ENCODE data around the gene SNAPC2.
"Not testable (repeated sequence)": the region's sequence is repeated elsewhere in the genome, so short reads cannot be mapped to it uniquely, and the experiment has no call there.

The SNAPC2 gene

DNA sequence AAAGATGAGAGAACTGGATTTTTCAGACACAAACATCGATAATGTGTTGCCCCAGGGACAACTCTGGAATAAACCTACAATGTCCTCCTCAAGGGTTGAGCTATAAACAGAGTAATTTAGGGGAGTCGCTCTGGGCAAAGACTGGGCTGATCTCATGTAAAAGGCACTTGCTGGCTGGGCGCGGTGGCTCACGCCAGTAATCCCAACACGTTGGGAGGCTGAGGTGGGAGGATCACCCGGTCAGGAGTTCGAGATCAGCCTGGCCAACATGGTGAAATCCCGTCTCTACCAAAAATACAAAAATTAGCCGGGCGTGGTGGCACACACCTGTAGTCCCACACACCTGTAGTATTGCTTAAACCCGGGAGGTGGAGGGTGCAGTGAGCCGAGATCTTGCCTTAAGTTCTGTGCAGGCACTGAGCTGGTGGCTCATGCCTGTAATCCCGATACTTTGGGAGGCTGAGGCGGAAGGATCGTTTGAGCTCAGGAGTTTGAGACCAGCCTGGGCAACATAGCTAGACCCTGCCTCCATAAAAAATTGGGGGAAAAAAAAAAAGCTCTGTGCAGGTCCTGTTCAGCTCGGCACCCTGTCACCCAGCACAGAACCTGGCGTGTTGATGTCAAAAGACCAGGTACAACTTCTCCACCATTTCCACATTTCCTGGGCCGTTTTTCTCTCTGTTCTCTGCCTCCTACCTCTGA, 21.9 kb downstream of the SNAPC2 start:
- no peak for DNase-seq

DNA sequence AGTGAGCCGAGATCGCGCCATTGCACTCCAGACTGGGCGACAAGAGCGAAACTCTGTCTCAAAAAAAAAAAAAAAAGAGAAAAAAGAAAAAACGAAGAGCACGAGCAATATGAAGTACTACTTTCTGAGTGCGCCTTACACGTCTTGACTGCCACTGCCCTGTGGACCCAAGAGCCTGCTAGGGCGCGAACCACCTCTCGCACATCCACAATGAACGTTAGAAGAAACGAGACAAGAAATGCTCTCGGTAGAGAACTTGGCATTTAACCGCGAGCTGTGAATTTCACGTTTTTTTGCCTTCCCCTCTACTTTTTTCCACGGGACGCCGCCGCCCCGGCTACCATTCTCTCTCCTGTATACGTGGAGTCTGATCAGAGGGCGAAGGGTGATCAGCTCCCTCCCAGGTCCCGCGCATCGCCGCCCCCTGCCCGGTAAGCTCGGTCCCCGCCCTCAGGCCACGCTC, 22.9 kb downstream of the SNAPC2 start:
- no peak for DNase-seq

DNA sequence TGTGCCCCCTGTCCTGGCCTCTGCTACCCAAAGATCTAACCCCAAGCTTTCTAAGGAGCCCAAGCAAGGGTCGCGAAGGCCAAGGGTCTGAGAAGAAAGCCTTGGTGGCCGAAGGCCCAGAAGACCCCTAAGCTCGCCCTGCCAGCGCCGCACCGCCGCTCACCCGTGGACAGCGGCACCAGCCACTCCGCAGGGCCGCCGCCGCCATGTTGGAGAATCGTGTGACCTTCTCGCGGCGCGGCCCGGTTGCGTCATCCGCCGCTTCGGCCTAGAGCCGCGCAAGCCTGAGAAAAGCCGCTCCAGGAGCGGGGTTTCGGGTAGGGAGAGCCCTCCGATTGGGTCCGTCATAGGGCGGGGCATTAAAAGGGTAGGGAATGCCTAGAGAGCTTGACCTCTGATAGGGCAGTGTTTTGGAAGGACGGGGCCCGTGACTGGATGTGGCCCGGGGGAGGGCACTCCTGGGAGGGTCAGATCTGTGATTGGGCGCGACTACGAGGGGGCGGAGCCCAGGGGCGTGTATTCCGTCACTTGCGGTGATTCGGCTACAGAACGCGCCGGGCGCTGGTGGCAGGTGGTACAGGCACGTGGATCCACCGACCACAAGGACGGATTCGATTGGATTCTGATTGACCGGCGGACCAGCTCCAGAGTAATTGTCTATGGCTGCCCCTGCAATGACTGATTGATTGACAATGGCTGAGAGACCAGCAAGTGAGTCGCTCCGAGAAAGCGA, 23.5 kb downstream of the SNAPC2 start, which contains the start of gene TIMM44:
TIMM44 (minus strand) TSS at position 223 of the 733 bp plus-strand sequence; CDS start at position 208, 15 bp downstream.
- peak; percentile 97 for DNase-seq

DNA sequence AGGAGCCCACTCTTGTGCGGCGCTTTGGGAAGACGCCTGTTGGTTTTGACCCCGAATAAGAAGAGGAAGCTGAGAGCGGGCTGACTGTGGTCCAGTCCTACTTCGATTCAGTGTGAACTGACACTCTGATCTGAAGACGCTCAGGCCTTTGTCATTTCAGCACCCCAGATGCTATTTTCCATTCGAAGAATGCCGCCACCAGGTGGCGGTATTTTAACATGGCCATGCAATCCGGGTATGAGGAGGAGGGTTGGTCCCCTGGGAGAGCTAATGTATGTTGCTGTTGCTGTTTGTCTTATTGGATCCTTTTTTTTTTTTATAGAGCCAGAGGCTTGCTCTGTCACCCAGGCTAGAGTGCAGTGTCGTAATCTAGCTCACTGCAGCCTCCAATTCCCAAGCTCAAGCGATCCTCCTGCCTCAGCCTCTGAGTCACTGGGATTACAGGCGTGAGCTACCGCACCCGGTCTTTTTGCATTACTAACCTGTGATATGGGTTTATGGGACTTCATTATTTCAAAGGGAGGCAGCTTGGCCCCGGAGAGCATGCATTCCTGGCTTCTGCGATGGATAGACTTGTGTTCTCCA, 24.1 kb downstream of the SNAPC2 start:
- DNase-seq, result peak; percentile 78

DNA sequence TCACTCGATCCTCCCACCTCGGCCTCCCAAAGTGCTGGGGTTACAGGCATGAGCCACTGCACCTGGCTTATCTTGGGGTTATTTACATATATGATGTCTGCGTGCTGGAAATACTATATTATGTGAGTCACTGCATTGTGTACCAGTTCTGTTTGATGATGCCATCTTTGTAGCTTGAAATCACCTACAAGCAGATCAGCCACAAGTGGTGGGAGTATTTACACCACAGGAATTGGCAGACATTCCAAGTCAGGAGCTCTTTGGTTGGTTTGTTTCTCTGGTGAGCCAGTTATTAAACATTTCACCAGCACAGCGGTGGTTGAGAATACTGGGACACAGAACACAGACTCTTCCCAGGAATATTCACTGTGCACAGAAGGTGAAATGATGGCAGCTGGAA, 27.8 kb downstream of the SNAPC2 start:
- no peak for DNase-seq

DNA sequence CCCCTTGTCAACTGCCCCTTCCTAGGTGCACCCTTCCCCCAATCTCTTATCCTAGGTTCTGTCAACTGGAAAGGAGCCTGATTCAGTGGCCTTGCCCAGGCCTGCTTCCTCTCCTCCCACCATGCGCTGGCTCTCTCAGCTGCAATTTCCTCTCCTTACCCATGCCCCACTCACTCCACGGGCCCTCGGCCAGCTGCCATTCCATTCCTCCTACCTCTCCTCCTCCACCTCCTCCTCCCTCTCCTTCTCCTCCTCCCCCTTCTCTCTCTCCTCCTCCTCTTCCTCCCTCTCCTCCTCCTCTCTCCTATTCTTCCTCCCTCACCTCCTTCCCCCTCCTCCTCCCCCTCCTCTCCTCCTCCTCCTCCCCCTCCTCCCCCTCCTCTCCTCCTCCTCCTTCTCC, 32.9 kb downstream of the SNAPC2 start:
- no peak for DNase-seq

DNA sequence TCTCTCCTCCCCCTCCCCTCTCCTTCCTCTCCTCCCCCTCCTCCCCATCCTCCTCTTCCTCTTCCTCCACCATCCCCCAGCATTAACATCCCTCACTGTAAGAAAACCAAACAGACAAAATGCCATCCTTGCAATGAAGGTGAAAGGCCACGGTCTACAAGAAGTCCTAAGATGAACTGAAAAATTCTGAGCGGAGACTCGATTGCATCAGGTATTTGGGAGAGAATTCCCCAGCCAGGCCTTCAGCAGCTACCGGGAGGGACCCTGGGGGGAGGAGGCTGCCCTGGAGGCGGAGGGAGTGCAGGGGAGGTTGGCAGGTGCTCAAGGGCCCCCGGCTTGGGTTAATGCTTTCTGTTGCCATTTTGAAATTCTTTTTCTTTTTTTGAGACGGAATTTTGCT, 33.4 kb downstream of the SNAPC2 start:
- no peak for DNase-seq

DNA sequence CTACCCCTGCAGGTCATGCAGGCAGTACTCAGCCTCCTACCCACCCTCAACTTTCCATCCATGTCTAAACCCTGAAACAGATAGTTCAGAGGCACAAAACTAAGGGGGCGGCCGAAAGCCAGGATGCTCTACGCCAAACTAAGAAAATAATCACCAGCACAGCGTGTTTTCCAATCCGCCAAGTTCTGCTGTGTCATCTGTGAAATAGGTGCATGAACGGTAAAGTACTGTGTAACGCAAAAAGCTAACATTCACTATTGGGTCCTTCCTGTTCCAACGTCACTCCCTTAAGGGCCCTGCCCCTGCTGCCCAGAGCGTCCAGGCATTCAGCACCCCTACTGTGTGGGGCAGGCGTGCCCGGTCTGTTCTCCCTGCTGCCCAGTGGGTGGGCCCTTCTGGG, 35.6 kb downstream of the SNAPC2 start:
- no peak for DNase-seq

DNA sequence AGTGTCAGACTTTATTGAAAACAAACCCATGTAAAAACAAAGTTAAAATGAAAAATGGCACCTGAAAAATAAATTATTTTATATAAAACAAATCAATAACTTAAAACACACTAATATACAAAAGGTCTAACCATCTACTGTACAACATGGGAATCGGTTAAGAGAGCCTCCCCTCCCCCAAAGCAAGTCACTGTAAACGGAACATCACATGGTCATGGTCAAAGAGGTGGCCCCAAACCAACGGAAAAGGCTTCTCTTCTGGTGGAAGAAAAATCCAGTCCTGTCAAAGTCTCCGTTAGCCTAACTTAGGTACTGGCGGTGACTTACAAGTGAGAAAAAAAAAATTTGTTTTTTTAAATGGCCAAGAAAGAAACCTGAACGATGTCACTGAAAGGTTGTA, 39.1 kb downstream of the SNAPC2 start:
- no peak for DNase-seq

DNA sequence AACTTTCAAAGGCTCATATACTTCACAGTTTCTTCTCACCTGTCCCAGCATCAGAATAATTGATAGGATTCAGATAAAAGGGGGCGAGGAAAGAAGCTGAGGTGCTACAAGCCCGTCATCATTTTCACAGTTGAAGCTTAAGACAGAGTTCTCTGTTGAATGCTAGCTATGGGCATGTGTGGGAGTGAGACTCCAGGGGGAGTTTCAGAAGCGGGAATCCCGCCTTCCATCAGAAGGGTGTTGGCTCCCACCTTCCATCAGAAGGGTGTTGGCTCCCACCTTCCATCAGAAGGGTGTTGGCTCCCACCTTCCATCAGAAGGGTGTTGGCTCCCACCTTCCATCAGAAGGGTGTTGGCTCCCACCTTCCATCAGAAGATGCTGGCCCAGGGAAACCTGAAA, 40.9 kb downstream of the SNAPC2 start:
- not testable (repeated sequence) for DNase-seq

DNA sequence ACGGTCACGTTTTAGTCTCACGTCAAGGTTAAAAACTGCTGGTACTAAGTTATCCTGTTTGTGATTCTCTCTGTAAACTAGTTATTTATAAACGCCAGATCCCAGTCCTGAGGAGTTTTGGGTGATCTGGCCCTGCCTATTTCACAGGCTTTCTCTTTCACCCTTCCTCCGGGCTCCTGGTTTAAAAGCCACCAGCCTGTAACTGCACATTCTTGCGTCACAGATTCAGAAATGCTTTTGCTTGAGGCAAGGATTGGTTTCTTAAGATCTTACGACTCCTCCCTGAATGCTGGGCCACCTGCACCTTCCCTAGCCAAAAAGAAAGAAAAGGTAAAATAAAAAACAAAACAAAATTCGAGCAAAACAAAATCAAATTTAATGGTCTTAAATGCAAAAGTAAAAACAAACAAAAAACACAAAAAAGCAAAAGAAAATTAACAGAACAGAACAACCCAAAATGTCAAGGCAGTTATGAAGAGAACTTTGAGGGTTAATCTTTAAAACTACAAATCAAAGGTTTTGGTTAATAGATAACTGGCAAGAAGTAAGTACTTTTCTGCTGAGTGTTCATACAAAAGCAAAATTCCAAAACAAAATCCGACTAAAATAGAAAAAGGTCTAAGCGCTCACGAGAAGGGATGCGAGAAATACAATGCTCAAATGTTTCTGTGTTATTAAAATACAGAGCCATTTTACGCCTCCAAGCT, 41.9 kb downstream of the SNAPC2 start:
- no peak for DNase-seq

DNA sequence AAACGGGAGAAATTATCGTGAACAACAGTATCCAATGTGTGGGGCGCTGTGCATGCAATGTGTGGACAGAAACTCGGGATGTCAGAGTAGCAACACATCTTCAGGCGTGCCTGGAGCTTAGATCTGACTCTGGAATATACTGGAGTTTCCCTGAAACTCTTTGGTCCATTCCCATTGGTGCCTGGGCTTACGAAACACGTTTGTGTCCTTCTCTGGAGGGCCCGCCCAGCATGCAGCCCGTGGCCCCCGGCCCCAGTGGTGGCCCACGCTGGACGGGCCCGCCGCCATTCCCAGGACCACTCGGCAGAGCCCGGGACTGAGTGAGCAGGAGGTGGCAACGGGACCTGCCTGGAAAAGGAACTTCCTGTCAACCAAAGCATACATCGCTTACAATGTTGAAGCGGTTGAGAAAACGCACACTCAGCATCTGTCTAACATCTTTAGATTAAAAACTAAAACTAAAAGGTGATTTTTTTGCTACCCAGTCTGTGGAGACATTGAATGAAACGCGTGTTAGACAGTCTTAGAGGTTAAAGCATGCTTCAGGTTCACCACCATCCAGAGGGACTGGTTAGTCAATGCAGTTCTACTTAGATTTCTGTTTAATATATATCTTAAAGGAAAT, 42.6 kb downstream of the SNAPC2 start:
- DNase-seq, result no peak

DNA sequence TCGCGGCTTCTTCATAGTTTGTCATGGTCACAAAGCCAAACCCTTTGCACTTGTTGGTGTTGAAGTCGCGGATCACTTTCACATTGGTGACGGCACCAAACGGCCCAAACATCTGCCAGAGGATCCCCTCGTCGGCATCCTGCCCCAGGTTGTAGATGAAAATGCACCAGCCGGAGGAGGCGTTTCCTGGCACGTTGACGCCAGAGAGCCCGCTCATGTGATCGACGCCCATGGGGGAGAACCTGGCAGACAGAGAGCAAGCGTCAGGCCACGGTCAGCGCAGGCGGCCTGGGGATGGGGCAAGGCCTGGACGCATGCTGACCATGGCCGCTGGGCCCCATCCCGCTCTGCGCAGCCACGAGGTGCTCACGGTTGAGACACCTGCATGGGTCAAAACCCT, 43.4 kb downstream of the SNAPC2 start:
- DNase-seq, result no peak

DNA sequence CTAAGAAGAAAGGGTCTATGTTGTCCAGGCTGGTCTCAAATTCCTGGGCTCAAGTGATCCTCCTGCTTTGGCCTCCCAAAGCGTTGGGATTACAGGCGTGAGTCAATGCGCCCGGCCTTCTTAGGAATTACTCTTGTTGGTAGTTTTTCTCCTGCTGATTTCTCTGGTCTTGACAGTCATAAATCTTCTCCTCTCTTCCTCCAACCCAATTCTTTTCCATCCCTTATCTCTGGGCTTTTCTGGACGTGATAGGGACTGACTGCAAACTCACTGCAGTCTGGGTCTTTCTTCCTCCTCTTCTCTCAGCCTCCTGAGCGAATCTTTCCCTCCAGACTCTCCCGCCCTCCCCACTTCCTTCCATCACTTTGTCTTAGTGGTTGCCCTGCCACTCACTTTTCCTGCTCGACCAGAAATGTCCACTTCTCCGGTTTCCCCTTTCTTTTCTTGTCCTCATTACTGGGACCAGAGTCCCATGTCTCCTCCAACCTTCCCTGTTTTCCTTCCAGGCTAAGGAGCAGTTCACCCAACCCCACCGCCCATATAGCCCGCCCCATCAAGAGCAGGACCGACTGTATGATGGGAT, 45.2 kb downstream of the SNAPC2 start:
- no peak for DNase-seq

DNA sequence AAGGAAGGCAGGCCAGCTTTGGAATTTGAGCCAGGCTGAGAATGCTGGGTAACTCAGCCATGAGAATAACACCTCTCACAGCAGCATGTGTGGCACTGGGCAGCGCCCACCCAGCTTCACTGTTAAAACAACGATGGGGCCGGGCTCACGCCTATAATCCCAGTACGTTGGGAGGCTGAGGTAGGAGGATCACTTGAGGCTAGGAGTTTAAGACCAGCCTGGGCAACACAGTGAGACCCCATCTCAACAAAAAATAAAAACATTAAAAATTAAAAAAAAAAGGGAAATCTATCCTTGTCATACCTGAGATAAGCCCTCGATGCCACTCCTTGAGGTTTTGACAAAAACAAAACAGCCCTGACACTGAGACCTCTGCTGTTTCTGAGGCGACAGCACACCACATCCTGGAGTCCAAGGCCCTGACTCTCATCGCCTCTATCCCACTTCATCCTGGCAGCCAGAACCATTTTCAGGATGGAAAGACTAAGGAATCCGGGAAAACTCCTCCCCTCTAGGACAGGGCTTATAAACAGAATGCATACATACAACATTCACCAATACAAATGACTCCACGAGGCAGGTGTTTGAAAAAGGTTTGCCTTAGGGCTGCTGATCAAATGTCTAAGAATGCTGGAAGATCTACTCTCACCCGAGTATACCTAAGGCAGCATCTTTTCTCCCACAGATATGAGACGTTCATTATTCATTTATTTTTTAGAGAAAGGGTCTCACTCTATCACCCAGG, 46.0 kb downstream of the SNAPC2 start:
- no peak for DNase-seq

DNA sequence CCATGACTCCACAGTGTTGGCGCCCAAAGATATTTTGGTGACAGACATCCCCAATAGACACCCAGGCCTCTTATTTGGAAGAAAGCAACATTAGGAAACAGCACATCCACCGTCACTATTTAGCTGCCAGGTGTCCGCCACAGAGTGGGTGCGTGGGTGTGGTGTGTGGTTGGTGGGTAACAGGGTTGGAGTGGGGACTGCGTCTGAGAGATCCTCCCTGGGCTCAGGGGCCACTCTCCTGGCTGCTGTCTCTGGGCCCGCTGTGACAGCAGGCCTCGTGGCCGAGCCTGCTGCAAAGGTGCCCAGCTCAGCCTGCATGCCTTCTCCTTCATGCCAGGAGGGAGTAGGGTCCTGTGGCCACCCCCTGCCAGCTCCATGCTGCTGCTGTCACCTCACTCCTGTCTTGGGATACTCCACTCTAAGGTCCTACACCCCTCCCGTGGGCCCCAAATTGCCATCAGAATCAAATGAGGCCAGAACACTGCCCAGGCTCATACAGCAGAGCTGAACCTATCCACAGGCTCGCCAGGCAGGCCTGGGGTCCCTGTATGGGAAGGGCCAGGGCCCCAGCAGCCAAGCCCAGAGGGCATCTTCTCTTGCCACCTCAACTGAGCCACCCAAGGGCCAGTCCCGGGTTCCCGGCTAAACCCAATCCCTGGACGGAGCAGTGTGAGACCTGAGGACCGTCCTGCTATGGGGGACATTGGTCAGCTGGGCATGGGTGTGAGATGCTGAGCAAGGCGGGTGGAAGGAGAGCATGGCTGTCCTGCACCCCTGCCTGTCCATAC, 48.1 kb downstream of the SNAPC2 start:
- DNase-seq, result no peak

DNA sequence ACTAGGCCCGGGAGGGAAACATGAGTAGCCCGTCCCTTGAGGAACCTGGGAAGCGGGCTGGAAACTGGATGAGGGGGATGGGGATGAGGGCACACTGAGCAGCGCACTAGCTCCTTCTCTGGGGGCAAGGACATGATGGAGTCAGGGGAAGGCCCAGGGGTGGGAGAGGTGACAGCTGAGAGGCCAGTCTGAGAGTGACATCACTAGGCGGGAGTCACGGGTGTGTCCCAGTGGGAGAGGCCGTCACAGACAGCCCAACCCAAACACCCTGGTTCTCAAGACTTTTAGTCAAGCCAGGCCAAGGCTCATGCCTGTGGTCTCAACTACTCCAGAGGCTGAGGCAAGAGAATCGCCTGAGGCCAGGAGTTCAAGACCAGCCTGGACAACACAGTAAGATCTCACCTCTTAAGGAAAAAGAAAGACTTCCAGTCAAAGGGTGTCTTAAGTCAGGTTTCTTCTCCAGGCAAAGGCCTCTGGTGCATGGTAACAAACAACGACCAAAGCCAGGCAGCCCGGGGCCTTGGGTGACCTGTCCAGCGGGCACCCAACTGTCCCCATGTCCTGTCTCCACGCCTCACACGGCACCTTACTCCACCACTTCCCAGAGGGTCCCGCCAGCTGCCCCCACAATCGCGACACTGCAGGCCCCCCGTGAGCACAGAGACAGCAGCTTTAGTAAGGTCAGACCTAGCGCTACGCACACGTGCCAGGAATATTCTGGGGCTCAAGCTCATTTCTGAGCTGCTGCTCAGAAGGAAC, 48.8 kb downstream of the SNAPC2 start:
- DNase-seq, result no peak

DNA sequence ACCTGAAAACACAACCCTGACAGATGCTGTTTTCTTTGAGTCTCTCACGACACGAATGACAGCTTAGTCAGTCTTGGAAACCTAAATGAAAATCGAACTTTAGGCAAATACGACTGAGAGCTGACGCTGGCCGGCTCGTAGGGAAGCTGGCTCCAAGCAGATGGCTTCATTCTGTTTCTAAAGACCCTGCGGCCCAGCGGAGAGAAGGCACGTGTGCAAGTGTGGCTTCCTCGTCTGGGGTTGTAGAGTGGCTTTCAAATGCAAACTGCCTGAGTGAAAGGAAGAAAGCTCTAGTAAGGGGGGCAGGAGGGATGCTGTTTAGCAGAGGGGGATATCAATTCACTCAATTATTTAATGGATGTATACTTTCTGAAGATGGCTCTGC, 49.4 kb downstream of the SNAPC2 start:
- no peak for DNase-seq

DNA sequence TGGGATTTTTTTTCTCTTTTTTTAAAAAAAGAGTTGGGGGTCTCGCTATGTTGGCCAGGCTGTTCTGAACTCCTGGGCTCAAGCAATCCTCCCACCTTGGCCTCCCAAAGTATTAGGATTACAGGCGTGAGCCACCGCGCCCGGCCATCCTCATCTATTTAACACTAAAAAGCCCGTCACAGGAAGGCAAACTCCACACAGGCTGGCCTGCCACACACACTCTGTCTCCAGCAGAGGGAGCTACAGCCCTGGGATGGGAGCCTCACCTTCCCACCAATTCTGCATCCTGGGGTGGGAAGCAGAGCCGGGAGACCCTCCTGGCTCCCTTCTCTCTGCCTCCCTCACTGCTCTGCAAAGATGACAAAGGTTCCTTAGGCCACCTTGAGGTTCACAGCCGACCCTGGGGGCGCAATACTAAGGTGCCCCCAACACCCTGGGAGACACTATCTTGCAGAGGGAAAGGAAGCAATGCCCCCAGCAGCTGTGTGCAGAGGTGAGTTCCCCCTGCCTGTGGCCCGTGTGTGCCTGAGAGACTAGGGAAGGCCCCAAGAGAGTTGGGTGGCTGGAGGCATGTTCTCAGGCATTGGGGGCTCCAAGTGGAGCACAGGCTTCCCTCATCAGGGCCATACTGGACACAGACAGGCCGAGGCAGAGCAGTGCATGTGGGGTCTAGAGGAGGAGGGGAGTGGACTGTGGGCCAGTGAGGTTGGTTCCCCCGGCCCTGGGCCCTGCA, 50.7 kb downstream of the SNAPC2 start:
- no peak for DNase-seq

All from KG1 (cell line).